Inferior parietal cortex (tissue), 1 donor: ENCODE data around the gene ZNF419.
A peak's percentile ranks its signal among the peaks of the same experiment; 100 is the strongest.

Experiments used
- DNase-seq: peaks from one replicate; pipeline ENCODE4 v3.0.0-alpha.2; 2016; ENCODE audit errors: extremely low spot score

ZNF419 gene

DNA sequence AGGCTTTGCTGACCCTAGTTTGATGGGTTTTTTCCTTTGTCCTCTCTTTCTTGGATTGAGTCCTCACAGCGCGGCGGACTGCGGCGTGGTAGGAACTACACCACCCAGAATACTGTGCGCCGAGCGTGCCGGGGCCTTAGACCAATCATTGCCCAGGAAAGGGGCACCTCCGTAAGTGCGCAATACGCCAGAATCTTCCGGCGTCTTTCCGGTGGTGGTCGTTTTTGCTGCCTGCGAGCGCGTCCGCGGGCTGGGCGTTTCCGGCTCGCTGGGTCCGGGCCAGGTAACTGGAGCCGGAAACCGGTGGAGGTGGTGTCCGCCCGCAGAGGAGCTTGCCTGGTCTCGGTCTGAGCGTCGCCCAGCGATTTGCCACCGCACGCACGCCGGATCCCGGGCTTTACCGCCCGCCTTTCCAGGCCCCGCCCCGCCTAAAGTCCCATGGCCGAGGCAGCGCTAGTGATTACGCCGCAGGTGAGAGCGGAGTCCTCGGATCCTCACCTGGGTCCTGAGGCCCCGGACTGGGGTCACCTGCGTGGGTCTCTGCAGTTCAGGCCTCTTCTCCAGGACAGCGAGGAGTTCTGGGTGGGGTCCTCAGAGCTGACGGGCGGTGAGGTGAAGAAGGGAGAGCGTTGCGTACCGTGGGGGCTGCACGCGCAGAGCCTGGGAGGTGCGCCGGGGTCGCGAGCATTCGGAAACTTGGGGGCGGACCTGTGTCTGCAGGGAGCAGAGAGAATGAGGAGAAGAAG is 39.8 kb downstream of the ZNF419 start, which contains the start of gene ZNF549:
Gene ZNF549, plus strand, starts transcription at position 221 of the 746 bp plus-strand sequence. Its CDS starts 218 bp downstream, at position 439.
- DNase-seq = peak; percentile 87

GRCh38 chr19:57537953-57538547 is 50.5 kb downstream of the ZNF419 start:
- DNase-seq = no peak
